ENCODE results near the gene UBIAD1. TPM values are rescaled to one million over a fixed set of nuclear protein-coding genes. Genes with fewer than 3 reads are reported as not detected.

The UBIAD1 gene
- total RNA-seq, 3 donors from 2014 or later (not counting 1 experiment from before 2014, with no cell fraction given): 21.2 to 22.1 (median 21.7) TPM

- ATAC-seq: no peak
- H3K36me3 Mint-ChIP-seq: no peaks in the 10 kb centered on the region
- DNase-seq: no peak
- TF ChIP-seq, protein P1, sequence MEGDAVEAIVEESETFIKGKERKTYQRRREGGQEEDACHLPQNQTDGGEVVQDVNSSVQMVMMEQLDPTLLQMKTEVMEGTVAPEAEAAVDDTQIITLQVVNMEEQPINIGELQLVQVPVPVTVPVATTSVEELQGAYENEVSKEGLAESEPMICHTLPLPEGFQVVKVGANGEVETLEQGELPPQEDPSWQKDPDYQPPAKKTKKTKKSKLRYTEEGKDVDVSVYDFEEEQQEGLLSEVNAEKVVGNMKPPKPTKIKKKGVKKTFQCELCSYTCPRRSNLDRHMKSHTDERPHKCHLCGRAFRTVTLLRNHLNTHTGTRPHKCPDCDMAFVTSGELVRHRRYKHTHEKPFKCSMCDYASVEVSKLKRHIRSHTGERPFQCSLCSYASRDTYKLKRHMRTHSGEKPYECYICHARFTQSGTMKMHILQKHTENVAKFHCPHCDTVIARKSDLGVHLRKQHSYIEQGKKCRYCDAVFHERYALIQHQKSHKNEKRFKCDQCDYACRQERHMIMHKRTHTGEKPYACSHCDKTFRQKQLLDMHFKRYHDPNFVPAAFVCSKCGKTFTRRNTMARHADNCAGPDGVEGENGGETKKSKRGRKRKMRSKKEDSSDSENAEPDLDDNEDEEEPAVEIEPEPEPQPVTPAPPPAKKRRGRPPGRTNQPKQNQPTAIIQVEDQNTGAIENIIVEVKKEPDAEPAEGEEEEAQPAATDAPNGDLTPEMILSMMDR (IDR thresholded peaks at IDR 0.05): no peak
- peak overlapping the region; percentile 69 for H3K4me3 Mint-ChIP-seq
- no peaks in the 10 kb centered on the region for H3K9me3 Mint-ChIP-seq
- intact Hi-C loops (cut with micrococcal nuclease): no loop called here
- peaks cover 38 to 44% of the 10 kb centered on the region in 2 donors for H3K4me1 Mint-ChIP-seq
- Histone ChIP-seq H3K9me3 (ENCODE audit: control insufficient read depth, insufficient read depth, low read length) (no peaks in the 10 kb centered on the region), H3K27ac (ENCODE audit: low read length) (peak overlapping the region; percentile 94), H3K27me3 (ENCODE audit: control insufficient read depth, insufficient read depth, low read length) (no peaks in the 10 kb centered on the region), H3K4me3 (ENCODE audit: low read length) (no peak overlapping the region), H3K4me1 (ENCODE audit: control insufficient read depth, insufficient read depth, low read length) (peaks cover 44% of the 10 kb centered on the region), H3K36me3 (ENCODE audit: control insufficient read depth, insufficient read depth, low read length) (no peaks in the 10 kb centered on the region)
- H3K27me3 Mint-ChIP-seq (ENCODE audit: low read depth in 2 of 2): peaks cover 6 to 7% of the 10 kb centered on the region in 2 donors
- peak overlapping the region; percentile 99 to 100 for H3K27ac Mint-ChIP-seq
- WGBS (ENCODE audit: insufficient coverage): 75% methylated on average over 13 of the region's 13 CpGs
These were observed 61.3 kb downstream of the UBIAD1 start for GRCh38 chr1:11334261-11334804.

DNA sequence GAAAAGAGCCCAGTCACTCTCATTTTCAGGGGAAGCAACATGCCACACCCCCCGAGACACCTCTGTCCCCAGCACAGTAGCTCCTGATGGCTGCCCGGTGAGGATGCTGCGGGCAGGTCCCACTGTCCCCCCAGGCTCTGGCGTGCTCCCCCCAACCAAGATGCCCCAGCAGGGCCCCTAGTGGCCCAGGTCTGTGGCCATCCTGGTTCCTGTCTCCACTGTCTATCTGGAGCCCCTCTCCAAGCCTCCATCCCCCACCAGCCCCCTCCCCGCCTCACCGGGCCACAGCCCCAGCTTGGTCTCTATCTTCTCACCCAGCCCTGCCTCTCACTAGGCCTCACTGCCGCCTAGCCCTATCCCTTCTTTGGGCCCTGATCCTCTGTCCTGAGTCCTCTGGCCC, 61.8 kb downstream of the UBIAD1 start:
- Mint-ChIP-seq H3K4me1 (peaks cover 38 to 49% of the 10 kb centered on the region in 2 donors), H3K9me3 (no peaks in the 10 kb centered on the region), H3K27me3 (ENCODE audit: low read depth in 2 of 2) (peaks cover 6 to 7% of the 10 kb centered on the region in 2 donors), H3K27ac (peak overlapping the region; percentile 99 to 100), H3K36me3 (no peaks in the 10 kb centered on the region), H3K4me3 (peak overlapping the region; percentile 90)
- Histone ChIP-seq H3K27me3 (ENCODE audit: control insufficient read depth, insufficient read depth, low read length) (no peaks in the 10 kb centered on the region), H3K4me1 (ENCODE audit: control insufficient read depth, insufficient read depth, low read length) (peaks cover 44% of the 10 kb centered on the region), H3K36me3 (ENCODE audit: control insufficient read depth, insufficient read depth, low read length) (no peaks in the 10 kb centered on the region), H3K27ac (ENCODE audit: low read length) (peak overlapping the region; percentile 94), H3K4me3 (ENCODE audit: low read length) (no peak overlapping the region), H3K9me3 (ENCODE audit: control insufficient read depth, insufficient read depth, low read length) (no peaks in the 10 kb centered on the region)
- TF ChIP-seq, protein P1 (IDR thresholded peaks at IDR 0.05): no peak
- no peak for DNase-seq
- 78% methylated on average over 7 of the region's 7 CpGs for WGBS (ENCODE audit: insufficient coverage)
- no peak for ATAC-seq
- intact Hi-C loops (cut with micrococcal nuclease): loop anchor here (5.0 kb wide), 2 partner anchors 142 to 307 kb away; partner anchors contain the start of gene DISP3

DNA sequence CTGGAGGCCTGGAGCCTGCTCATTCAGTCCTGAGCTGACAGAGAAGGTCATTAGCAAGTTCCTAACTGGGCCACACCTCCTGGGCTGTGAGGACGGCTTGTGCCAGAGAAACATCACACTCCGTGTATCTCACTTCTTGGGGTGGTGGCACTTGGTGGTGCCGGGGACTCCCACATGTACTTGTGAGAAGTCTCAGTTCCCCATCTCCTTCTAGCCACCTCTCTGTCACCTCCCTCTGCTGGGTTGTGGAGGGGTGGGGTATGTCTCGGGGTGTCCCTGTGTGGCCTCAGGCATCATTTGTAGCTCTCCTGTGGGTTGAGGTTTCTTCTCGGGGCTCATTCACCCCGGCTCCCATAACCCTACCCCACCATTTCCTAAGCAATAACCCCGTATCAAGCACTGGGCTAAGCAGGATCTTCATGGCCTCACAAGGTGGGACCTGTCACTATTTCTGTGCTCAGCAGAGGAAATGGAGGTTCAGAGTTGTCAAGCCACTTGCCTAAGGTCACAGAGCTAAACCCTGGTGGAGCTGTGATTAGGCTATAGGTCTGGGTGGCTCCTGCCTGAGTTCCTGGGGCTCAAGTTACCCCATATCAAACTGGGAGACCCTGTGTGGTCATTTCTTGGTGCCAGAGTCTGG, 62.5 kb downstream of the UBIAD1 start:
- peaks cover 6 to 7% of the 10 kb centered on the region in 2 donors for H3K27me3 Mint-ChIP-seq (ENCODE audit: low read depth in 2 of 2)
- no peaks in the 10 kb centered on the region for H3K27me3 ChIP-seq (ENCODE audit: control insufficient read depth, insufficient read depth, low read length)
- ATAC-seq (peak; percentile 85 to 90 (median 90)), DNase-seq (peak; percentile 59 to 66)
- peak overlapping the region; percentile 94 for H3K27ac ChIP-seq (ENCODE audit: low read length)
- H3K27ac Mint-ChIP-seq: peak overlapping the region; percentile 99 to 100
- peak overlapping the region; percentile 90 for H3K4me3 Mint-ChIP-seq
- TF ChIP-seq, protein P1 (IDR thresholded peaks at IDR 0.05): no peak
- intact Hi-C loops (cut with micrococcal nuclease): loop anchor here (2.0 to 5.0 kb wide), 3 partner anchors 15 to 307 kb away; partner anchors contain the start of gene DISP3
- H3K36me3 Mint-ChIP-seq: no peaks in the 10 kb centered on the region
- H3K9me3 Mint-ChIP-seq: no peaks in the 10 kb centered on the region
- H3K9me3 ChIP-seq (ENCODE audit: control insufficient read depth, insufficient read depth, low read length): no peaks in the 10 kb centered on the region
- no peak overlapping the region for H3K4me3 ChIP-seq (ENCODE audit: low read length)
- peaks cover 44% of the 10 kb centered on the region for H3K4me1 ChIP-seq (ENCODE audit: control insufficient read depth, insufficient read depth, low read length)
- H3K36me3 ChIP-seq (ENCODE audit: control insufficient read depth, insufficient read depth, low read length): no peaks in the 10 kb centered on the region
- 45% methylated on average over 4 of the region's 7 CpGs for WGBS (ENCODE audit: insufficient coverage)
- H3K4me1 Mint-ChIP-seq: peaks cover 38 to 54% of the 10 kb centered on the region in 2 donors

Data from natural killer cell (primary cell).